Keratinocyte (primary cell): ENCODE results near the gene SLC15A5. TPM values are rescaled to one million over a fixed set of nuclear protein-coding genes. Genes with fewer than 3 reads are reported as not detected.

Experiments
- DNase-seq: peaks from one replicate; pipeline ENCODE4 v3.0.0-alpha.2; 2011; ENCODE audit warnings: low read depth, missing footprints, low spot score
- FAIRE-seq: peaks from 2 replicates; lab custom pipeline; 2011; peaks lifted over from hg19 to GRCh38; lab: Jason Lieb, UNC
- H2AFZ ChIP-seq: 2 replicates; pipeline ENCODE4 v1.6.0; 2012; ENCODE audit warnings: low read length, control low read depth, inconsistent platforms; ENCODE audit not compliant: control insufficient read depth
- H3K27ac ChIP-seq: 2 replicates; pipeline ENCODE4 v1.5.1; 2011; ENCODE audit warnings: low read length; ENCODE audit not compliant: control insufficient read depth, insufficient read depth
- H3K27me3 ChIP-seq: 3 replicates; pipeline ENCODE4 v1.6.0; 2011; ENCODE audit warnings: low read length; ENCODE audit not compliant: control insufficient read depth, insufficient read depth; ENCODE audit errors: extremely low read depth
- H3K36me3 ChIP-seq, 2 experiments: 2 replicates in 1 of 2; 3 replicates in 1 of 2; pipeline ENCODE4 v1.5.1; 2011; ENCODE audit warnings: low read length in 2 of 2, mild to moderate bottlenecking in 1 of 2; ENCODE audit not compliant: control insufficient read depth in 2 of 2, insufficient read depth in 2 of 2; ENCODE audit errors: extremely low read depth in 1 of 2
- H3K4me1 ChIP-seq: 3 replicates; pipeline ENCODE4 v1.5.1; 2011; ENCODE audit warnings: low read length; ENCODE audit not compliant: control insufficient read depth, insufficient read depth; ENCODE audit errors: extremely low read depth
- H3K4me2 ChIP-seq: 3 replicates; pipeline ENCODE4 v1.6.0; 2011; ENCODE audit warnings: low read depth, low read length; ENCODE audit not compliant: control insufficient read depth, insufficient read depth; ENCODE audit errors: extremely low read depth
- H3K4me3 ChIP-seq, 3 experiments: fragments of 200-600 bp in 1 of 3; sonication (generic) in 1 of 3; 2 replicates in 2 of 3; 3 replicates in 1 of 3; pipeline ENCODE4 v1.5.1; 2011 to 2016; ENCODE audit warnings: low read length in 3 of 3, mild to moderate bottlenecking in 3 of 3, control low read depth in 2 of 3, inconsistent platforms in 1 of 3, low read depth in 1 of 3, mixed read lengths in 1 of 3, mixed run types in 1 of 3, moderate library complexity in 1 of 3; ENCODE audit not compliant: control insufficient read depth in 2 of 3, insufficient read depth in 2 of 3; ENCODE audit errors: extremely low read depth in 1 of 3
- H3K79me2 ChIP-seq: 2 replicates; pipeline ENCODE4 v1.6.0; 2012; ENCODE audit warnings: low read length; ENCODE audit not compliant: control insufficient read depth, insufficient read depth
- H3K9ac ChIP-seq: 3 replicates; pipeline ENCODE4 v1.6.0; 2011; ENCODE audit warnings: low read length; ENCODE audit not compliant: control insufficient read depth, insufficient read depth; ENCODE audit errors: extremely low read depth
- H3K9me1 ChIP-seq: 3 replicates; pipeline ENCODE4 v1.6.0; 2011; ENCODE audit warnings: low read length; ENCODE audit not compliant: control insufficient read depth, insufficient read depth; ENCODE audit errors: extremely low read depth
- H3K9me3 ChIP-seq: 2 replicates; pipeline ENCODE4 v1.5.1; 2012; ENCODE audit warnings: low read depth, low read length; ENCODE audit not compliant: control insufficient read depth
- H4K20me1 ChIP-seq: 3 replicates; pipeline ENCODE4 v1.6.0; 2011; ENCODE audit warnings: low read length; ENCODE audit not compliant: control insufficient read depth, insufficient read depth; ENCODE audit errors: extremely low read depth
- CTCF ChIP-seq, 3 experiments: IDR thresholded peaks in 1 of 3; conservative IDR thresholded peaks in 1 of 3; optimal IDR thresholded peaks in 1 of 3; 2 replicates in 2 of 3; 3 replicates in 1 of 3; pipeline versions ENCODE3 to v1.5.1; 2011; ENCODE audit warnings: low read length in 3 of 3, mild to moderate bottlenecking in 3 of 3, moderate library complexity in 2 of 3, control low read depth in 1 of 3, inconsistent platforms in 1 of 3; ENCODE audit not compliant: insufficient read depth in 2 of 3; ENCODE audit errors: extremely low read depth in 1 of 3
- EZH2 ChIP-seq: IDR thresholded peaks from one replicate; pipeline ENCODE4 v1.6.1; 2012; ENCODE audit warnings: inconsistent platforms, mild to moderate bottlenecking, low read length, moderate library complexity
- dilution Hi-C: fragments of 300-500 bp; cut with MboI; formaldehyde crosslinking; loops from one replicate; pipeline ENCODE4 v1.7.0; 2020; ENCODE audit warnings: low sequenced_read_pairs; ENCODE audit not compliant: extremely low pct_ligation_motif_present
- polyA plus RNA-seq, 5 experiments: library from polyadenylated mRNA; depleted of rRNA in 3 of 5; stranded (reverse) in 3 of 5; stranded (forward) in 1 of 5; unstranded in 1 of 5; fragments of >200 nt; gene quantifications; 1 replicate in 1 of 5; 2 replicates in 3 of 5; 3 replicates in 1 of 5; pipeline versions ENCODE4 v1.2.1 to v1.2.3, GENCODE V29; 2011 to 2012; ENCODE audit warnings: missing spikeins in 2 of 5, low read depth in 1 of 5, low replicate concordance in 1 of 5

The SLC15A5 gene
- polyA plus RNA-seq, 1 donor (not counting 4 experiments of a cell fraction or from before 2014, with no cell fraction given) = not detected

GRCh38 chr12:16229676-16230075, 47.8 kb downstream of the SLC15A5 start:
- Histone ChIP-seq H3K79me2 (no peaks in the 10 kb centered on the region), H3K4me2 (no peak overlapping the region), H3K9me3 (no peaks in the 10 kb centered on the region), H2AFZ (no peak overlapping the region), H3K36me3 (no peaks in the 10 kb centered on the region), H3K27ac (no peak overlapping the region), H3K9ac (no peak overlapping the region), H3K4me3 (no peak overlapping the region), H4K20me1 (no peaks in the 10 kb centered on the region), H3K4me1 (no peaks in the 10 kb centered on the region), H3K9me1 (no peaks in the 10 kb centered on the region), H3K27me3 (no peaks in the 10 kb centered on the region)
- TF ChIP-seq CTCF (optimal IDR thresholded peaks at IDR 0.05 in 1 of 3, IDR thresholded peaks at IDR 0.05 in 1 of 3, conservative IDR thresholded peaks at IDR 0.05 in 1 of 3; ENCODE audit: extremely low read depth in 1 of 3, insufficient read depth in 2 of 3, low read length in 3 of 3) (no peak), EZH2 (no peak)
- no peak for FAIRE-seq
- dilution Hi-C loops = no loop called here
- no peak for DNase-seq

- dilution Hi-C loops = no loop called here
- Histone ChIP-seq H3K4me1 (no peaks in the 10 kb centered on the region), H3K79me2 (no peaks in the 10 kb centered on the region), H3K4me3 (no peak overlapping the region), H4K20me1 (no peaks in the 10 kb centered on the region), H3K9me3 (no peaks in the 10 kb centered on the region), H3K27ac (no peak overlapping the region), H3K27me3 (no peaks in the 10 kb centered on the region), H3K36me3 (no peaks in the 10 kb centered on the region), H3K4me2 (no peak overlapping the region), H3K9ac (no peak overlapping the region), H2AFZ (no peak overlapping the region), H3K9me1 (no peaks in the 10 kb centered on the region)
- FAIRE-seq (no peak), DNase-seq (no peak)
- no peak for TF ChIP-seq CTCF (optimal IDR thresholded peaks at IDR 0.05 in 1 of 3, IDR thresholded peaks at IDR 0.05 in 1 of 3, conservative IDR thresholded peaks at IDR 0.05 in 1 of 3; ENCODE audit: extremely low read depth in 1 of 3, insufficient read depth in 2 of 3, low read length in 3 of 3)
- TF ChIP-seq EZH2 = no peak
Observed at GRCh38 chr12:16228067-16228466, 49.4 kb downstream of the SLC15A5 start.
